NCI-H187 (cell line): ENCODE results near the gene ECPAS.
"Not testable (repeated sequence)": the region's sequence is repeated elsewhere in the genome, so short reads cannot be mapped to it uniquely, and the experiment has no call there.

Source experiments
- DNase-seq, 2 experiments: peaks; one replicate each; lab custom pipeline; 2025; lab: John Stamatoyannopoulos, UW

The ECPAS gene

DNA sequence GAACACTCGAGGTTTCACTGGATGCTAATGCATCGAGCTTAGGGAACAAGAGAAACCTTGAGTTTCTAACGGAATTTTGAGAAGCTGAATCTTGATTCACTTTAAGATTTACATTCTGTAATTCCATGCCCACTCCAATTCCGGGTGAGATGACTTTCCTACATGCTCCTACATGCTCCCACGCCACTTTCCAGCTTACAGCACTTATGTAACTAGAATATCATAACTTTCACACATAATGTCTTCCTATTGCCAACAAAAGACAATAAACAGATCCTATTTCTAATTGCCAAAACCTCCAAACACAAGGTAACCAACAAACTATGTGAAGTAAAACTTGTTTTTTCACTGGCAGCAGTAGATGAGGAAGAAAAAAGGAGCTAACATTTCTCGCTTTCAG lies 72.9 kb downstream of the ECPAS start:
- DNase-seq: no peak

DNA sequence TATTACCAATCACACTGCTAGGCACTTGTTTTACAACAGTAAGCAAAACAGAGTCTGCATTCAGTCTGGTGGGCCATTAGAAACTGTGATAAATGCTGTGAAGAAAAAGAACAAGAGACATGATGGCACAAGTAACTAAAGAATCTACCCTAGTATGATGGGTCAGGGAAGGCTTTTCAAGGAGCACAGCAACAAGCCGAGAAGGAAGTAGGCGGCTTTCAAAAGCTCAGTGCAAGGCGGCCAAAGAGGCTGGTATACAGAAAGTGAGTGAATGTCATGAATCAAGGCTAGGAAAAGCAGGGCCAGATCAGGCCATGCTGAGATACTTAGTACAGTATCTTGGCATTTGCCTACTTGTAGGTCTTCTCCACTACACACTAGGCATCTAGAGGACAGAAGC lies 76.4 kb downstream of the ECPAS start:
- DNase-seq: no peak

GRCh38 chr9:111405701-111406100 lies 78.5 kb downstream of the ECPAS start:
- DNase-seq: no peak

GRCh38 chr9:111401486-111401885 lies 82.7 kb downstream of the ECPAS start:
- DNase-seq: not testable (repeated sequence)

DNA sequence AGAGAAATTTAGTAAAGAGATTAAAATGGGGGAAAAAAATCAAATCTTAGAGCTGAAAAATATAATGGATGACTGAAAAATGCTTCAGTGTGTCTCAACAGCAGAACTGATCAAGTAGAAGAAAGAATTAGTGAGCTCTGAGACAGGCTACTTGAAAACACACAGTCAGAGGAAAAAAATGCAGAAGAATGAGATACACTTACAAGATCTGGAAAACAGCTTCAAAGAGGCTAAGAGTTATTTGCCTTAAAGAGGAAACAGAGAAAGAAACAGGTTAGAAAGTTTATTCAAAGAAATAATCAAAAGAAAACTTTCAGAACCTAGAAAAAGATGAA lies 83.7 kb downstream of the ECPAS start:
- DNase-seq: no peak

DNA sequence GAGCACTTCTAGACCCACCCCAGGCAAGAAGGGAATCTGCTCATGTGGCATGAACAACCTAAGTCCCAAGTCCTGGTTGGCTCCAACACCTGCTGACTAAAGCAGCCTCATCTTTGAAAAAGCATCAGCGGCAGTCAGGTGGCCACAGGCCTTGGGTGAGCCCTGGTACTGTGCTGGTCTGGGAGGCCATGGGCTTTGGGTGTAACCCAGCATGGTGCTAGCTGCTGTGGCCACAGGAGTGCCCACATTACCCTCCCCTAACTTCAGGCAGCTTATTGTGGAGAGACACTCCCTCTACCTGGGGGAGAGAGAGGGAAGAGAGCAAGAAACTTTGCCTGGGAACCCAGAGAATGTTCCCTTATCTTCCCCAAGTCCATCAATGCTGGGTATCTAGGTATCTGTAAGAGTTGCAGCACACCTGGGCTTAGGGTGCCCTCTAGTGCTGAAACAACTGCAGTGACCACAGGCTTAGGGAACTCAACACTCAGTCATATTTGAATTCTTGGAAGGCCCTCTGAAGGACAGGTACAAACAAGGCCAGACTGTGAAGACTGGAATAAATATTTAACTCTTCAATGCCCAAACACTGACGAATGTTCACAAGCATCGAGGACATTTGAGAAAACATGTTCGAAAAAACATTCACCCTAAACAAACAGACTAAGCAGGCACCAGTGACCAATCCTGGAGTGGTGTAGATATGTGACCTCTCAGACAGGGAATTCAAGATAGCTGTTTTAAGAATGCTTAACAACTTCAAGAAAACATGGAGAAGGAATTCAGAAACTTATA lies 84.2 kb downstream of the ECPAS start:
- DNase-seq: no peak

DNA sequence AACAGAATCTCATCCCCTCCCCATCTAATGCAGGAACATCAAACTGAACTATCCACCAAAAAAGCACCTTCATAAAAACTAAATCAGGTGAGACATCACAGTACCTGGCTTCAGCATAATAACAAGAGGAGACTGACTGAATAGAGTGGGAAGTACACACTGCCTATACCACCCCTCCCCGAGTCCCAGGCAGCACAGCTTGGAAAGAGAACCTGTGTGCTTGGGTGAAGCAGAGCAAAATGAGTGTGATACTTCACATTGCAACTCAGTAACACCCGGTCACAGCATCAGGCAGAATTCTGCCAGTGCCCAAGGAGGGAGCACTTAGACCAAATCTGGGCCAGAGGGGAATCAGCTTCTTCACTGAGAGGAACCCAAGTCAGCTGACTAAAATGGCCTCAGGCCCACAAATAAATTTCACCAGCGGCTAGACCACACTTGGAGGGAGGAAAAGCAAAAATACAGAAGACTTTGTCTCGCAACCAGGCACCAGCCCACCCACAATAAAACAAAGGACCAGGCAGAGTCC lies 84.9 kb downstream of the ECPAS start:
- DNase-seq: no peak

GRCh38 chr9:111393971-111394370 lies 90.2 kb downstream of the ECPAS start:
- DNase-seq: no peak

- no peak for DNase-seq
These were observed 94.8 kb downstream of the ECPAS start for GRCh38 chr9:111389406-111389805.

DNA sequence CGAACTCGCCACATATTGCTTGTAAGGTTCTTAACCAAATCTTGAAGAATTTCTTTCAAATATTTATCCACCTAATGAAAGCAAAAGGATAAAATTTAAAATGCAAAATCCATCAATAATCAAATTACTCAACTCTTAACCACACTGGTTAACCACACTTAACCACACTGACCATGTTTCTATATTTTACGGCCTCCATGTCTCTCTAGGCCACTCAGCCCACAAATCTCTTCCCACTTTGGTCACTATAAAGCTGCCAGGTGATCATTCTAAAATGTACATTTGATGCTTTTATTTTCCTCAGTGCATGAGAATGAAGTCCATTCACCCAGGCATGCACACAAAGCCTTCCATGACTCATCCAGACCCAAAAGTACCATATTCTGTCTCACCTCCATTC lies 97.8 kb downstream of the ECPAS start:
- no peak for DNase-seq

- no peak for DNase-seq
These were observed 103.2 kb downstream of the ECPAS start for GRCh38 chr9:111381006-111381405.

DNA sequence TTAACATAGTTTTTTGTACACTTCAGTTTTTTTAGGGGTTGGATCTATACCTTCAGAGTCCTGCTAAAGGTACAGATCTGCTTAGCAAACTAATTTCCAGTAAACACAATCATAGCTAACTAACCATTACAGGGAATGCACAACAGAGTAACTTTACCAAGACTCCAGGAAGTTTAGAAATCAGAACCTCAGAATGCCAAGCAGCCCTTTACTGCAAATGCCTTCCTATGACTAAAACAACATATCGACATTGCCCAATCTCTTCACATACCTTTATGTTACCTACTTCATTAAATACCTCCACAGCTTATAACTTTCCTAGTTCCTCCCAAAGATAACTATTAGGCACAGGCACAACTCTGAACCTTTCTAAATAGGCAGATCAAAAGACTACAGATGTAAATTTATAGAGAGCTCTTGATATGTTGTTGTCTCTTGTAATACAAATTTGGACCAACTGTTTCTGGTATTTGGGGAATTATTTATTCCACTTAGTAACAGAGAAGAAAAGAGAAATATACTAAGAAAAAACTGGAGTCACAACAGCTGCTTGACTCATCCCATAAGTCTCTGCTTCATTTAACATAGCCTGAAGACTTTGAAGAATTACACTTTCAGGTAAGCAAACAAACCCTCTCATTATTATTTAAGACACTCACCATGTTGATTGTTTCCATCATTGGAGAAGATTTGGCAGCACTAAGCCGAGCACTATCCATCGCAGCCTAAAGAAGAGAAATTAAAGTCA lies 108.2 kb downstream of the ECPAS start:
- DNase-seq: no peak

DNA sequence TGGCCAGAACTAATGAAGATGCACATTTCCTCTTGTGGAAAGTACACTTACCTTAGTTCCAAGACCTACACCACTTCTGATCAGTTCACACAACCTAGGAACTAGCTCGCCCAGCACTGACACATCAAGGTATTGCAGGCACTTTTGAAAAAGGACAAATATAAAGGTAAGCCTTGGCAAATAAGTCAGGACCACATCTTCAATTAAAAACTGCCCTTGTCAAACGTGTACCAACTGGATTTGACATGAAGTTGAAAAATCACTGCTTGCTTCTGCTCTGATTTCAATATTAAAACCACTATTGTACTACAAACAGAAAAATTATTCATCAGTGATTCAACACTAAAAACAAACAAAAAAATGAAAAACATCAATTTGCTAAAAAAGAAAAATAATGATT lies 109.1 kb downstream of the ECPAS start:
- no peak for DNase-seq

DNA sequence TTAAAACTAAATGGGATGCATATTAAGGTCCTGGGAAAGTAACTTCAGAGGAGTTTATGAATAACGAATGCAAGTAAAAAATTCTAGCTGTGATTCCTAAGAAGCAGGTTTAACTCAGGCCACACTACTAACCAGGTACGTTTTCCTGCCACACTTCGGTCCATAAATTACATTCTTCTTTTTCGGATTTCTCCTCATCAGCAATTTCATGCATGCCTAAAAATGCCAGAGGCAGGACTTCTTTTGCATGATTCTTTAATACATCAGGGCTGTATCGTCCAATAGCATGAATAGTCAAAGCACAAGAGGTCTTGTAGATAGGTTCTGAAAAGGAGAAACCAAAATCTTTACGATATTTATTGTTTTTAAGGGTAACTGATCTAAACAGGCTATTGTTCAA lies 111.9 kb downstream of the ECPAS start:
- no peak for DNase-seq

- DNase-seq: no peak
These were observed 117.2 kb downstream of the ECPAS start for GRCh38 chr9:111366978-111367377.

DNA sequence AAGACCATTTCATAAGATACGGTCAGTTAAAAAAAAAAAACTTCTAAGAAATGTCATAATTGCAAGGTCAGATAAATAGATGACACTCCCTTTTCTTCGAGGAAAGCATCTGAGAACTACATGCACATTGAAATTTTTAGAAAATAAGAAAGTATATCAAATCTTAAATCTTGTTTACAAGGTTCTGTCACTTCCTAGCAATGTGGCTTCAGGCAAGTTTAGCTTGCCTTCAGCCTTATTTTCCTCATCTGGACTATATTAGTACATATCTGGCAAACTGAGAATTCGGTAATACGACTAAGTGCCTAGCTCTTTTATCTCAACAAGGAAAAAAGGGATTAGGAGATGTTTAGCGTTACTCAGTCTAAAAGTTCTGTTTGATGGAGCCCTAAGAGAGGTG lies 121.7 kb downstream of the ECPAS start:
- DNase-seq: no peak

GRCh38 chr9:111360881-111361280 lies 123.3 kb downstream of the ECPAS start:
- DNase-seq: no peak

DNA sequence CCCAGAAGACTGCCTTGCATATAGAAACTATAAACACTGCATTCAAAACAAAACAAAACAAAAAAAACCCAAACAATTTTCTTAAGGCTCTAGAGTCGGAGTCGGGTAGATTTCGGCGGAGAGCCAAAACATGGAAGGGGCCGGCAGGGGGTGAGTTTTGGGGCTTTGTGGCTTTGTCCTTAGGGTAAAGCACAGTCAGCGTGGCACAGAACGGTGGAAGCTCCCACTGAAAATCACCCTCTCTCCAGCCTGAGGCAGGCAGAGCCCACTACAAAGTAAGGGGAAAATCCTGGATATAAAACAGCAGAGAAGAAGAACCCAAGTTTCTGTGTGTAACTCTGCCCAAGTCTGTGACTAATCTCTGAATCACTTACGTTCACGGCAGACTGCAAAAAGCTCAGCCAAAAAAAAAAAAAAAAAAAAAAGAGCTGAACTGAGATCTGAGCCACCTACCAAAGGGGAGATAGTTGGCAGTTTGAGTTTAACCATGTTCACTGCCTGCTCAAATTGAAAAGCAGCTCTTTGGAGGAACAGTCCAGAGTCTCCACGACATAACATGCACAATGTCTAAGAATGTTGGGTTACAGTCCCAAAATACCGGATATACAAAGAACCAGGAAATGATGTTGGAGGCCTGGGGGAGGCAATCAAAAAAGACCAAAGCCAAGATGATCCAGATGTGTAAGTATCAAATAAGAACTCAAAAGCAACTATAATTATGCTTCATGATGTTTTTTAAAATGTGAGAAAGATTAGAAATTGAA lies 127.5 kb downstream of the ECPAS start:
- DNase-seq: no peak

DNA sequence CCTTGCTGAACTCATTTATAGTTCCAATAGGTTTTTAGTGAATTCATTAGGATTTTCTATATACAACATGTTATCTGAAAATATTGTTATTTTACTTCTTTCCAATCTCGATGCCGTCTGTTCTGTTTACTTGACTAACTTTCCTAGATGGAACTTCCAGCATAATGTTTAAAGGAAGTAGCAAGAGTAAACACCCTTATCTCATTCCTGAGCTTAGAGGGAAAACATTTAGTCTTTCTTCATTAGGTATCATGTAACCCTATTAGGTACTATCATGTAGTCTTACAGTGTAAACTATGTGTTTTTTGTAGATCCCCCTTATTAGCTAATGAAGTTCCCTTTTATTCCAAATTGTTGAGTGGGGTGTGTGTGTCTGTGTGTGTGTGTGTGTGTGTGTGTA lies 131.6 kb downstream of the ECPAS start:
- DNase-seq: no peak

DNA sequence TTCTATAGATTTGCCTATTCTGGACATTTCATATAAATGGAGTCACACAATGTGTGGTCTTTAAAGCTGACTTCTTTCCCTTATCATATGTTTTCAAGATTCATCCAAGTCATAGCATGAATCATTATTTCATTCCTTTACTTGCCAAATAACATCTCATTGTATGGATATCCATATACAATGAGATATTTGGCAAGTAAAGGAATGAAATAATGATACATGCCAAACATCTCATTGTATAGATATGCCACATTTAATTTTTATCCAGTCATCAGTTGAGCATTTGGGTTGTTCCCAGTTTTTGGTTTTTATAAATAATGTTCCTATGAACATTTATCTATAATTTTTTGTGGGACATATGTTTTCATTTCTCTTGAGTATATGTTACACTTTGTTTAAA lies 133.6 kb downstream of the ECPAS start:
- no peak for DNase-seq

DNA sequence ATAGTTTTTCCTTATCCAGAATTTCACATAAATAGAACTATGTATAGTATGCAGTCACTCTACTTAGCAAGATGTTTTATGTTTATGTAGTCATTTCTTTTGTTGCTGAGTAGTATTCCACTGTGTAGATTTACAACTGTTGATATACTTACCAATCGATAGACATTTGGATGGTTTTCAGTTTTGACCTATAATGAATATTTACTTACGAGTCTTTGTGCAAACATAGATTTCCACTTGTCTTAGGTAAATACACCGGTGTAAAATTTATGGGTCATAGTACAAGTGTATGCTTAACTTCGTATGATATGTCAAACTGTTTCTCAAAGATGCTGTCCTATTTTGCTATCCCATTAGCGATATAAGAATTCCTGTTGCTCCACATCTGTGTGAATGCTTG lies 134.4 kb downstream of the ECPAS start:
- no peak for DNase-seq

DNA sequence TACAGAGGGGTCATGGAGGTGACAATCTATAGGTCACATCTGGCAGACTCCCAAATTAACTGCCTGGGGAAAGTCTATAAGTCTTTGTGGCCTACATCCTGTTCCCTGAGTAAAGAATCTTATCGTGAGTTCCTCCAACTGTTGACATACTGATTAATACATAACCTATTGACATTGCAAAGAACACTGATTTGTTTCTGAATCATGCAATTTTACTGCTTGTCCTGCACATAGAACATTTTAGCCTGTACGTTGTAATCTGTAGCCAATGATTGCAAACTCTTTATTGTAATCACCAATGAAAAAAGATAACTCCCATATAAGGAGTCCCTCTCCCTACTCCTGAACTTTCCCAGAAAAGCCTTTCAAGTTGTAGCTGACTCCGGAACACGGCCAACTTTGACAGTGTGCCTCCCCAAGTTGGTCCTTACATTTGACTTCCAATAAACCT lies 135.3 kb downstream of the ECPAS start:
- no peak for DNase-seq
